ENCODE data around the gene CIZ1. TPM values are rescaled to one million over a fixed set of nuclear protein-coding genes. Genes with fewer than 3 reads are reported as not detected.

Gene CIZ1
- total and polyA plus RNA-seq, 2 of the 13 experiments (the other 11 are each of a cell fraction or from before 2014, with no cell fraction given), result 30.6 to 50.3 TPM

DNA sequence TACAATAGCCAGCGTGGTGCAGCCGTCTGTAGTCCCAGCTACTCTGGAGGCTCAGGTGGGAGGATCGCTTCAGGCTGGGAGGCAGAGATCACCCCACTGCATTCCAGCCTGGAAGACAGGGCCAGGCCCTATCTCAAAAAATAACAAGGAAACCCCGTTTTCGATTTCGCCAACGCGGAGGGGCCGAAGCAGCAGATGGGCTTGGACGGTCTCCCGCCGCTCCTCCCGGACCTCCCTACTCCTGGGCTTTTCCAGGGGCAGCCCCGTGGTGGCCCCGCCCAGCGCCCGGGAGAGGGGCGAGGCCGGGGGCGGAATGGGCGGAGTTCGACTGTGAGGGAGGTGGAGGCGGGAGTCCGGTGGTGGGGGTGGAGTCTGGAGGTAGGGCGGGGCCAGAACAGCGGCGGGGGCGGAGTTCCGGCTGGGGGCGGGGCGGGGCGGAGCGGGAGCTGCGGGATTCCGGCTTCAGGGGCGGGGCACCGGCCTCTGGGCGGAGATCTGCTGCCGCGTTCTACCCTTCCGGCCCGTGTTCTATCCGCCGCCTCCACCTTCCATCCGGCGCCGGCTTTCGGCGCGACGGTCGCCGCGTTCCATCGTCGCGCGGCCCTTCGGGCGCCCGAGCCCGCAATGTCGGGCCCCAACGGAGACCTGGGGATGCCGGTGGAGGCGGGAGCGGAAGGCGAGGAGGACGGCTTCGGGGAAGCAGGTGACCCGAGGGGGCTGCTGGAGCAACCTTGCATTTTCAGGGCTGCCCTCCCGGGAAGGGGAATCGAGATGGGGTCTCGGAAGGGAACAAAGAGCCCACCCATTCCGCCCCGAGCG, 31.4 kb downstream of the CIZ1 start, which contains the start of gene BBLN (continued):
- no peak for TF ChIP-seq SIX1 (CRISPR knock-in tag; IDR thresholded peaks at IDR 0.05; ENCODE audit: borderline replicate concordance)
- TF ChIP-seq, protein P1, sequence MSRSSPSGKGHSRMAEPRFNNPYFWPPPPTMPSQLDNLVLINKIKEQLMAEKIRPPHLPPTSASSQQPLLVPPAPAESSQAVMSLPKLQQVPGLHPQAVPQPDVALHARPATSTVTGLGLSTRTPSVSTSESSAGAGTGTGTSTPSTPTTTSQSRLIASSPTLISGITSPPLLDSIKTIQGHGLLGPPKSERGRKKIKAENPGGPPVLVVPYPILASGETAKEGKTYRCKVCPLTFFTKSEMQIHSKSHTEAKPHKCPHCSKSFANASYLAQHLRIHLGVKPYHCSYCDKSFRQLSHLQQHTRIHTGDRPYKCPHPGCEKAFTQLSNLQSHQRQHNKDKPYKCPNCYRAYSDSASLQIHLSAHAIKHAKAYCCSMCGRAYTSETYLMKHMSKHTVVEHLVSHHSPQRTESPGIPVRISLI (CRISPR knock-in tag; IDR thresholded peaks at IDR 0.05; ENCODE audit: borderline replicate concordance), result no peak
- TF ChIP-seq CBX5 (CRISPR knock-in tag; IDR thresholded peaks at IDR 0.05; ENCODE audit: borderline replicate concordance), result no peak
- TF ChIP-seq, protein P2, sequence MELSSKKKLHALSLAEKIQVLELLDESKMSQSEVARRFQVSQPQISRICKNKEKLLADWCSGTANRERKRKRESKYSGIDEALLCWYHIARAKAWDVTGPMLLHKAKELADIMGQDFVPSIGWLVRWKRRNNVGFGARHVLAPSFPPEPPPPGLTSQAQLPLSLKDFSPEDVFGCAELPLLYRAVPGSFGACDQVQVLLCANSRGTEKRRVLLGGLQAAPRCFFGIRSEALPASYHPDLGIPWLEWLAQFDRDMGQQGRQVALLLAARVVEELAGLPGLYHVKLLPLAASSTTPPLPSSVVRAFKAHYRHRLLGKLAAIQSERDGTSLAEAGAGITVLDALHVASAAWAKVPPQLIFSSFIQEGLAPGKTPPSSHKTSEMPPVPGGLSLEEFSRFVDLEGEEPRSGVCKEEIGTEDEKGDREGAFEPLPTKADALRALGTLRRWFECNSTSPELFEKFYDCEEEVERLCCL (CRISPR knock-in tag; IDR thresholded peaks at IDR 0.05; ENCODE audit: borderline replicate concordance), result no peak
- TF ChIP-seq, protein P3, sequence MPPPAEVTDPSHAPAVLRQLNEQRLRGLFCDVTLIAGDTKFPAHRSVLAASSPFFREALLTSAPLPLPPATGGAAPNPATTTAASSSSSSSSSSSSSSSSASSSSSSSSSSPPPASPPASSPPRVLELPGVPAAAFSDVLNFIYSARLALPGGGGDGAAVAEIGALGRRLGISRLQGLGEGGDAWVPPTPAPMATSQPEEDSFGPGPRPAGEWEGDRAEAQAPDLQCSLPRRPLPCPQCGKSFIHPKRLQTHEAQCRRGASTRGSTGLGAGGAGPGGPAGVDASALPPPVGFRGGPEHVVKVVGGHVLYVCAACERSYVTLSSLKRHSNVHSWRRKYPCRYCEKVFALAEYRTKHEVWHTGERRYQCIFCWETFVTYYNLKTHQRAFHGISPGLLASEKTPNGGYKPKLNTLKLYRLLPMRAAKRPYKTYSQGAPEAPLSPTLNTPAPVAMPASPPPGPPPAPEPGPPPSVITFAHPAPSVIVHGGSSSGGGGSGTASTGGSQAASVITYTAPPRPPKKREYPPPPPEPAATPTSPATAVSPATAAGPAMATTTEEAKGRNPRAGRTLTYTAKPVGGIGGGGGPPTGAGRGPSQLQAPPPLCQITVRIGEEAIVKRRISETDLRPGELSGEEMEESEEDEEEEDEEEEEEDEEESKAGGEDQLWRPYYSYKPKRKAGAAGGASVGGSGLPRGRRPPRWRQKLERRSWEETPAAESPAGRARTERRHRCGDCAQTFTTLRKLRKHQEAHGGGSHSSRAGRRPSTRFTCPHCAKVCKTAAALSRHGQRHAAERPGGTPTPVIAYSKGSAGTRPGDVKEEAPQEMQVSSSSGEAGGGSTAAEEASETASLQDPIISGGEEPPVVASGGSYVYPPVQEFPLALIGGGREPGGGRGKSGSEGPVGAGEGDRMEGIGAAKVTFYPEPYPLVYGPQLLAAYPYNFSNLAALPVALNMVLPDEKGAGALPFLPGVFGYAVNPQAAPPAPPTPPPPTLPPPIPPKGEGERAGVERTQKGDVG (CRISPR knock-in tag; IDR thresholded peaks at IDR 0.05; ENCODE audit: borderline replicate concordance), result no peak
- TF ChIP-seq SUZ12 (IDR thresholded peaks at IDR 0.05; ENCODE audit: low read depth, low read length), result no peak
- TF ChIP-seq ZNF383 (CRISPR knock-in tag; IDR thresholded peaks at IDR 0.05; ENCODE audit: borderline replicate concordance), result no peak
- TF ChIP-seq, protein P4, sequence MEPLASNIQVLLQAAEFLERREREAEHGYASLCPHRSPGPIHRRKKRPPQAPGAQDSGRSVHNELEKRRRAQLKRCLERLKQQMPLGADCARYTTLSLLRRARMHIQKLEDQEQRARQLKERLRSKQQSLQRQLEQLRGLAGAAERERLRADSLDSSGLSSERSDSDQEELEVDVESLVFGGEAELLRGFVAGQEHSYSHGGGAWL (CRISPR knock-in tag; IDR thresholded peaks at IDR 0.05), result no peak
- TF ChIP-seq, protein P5, sequence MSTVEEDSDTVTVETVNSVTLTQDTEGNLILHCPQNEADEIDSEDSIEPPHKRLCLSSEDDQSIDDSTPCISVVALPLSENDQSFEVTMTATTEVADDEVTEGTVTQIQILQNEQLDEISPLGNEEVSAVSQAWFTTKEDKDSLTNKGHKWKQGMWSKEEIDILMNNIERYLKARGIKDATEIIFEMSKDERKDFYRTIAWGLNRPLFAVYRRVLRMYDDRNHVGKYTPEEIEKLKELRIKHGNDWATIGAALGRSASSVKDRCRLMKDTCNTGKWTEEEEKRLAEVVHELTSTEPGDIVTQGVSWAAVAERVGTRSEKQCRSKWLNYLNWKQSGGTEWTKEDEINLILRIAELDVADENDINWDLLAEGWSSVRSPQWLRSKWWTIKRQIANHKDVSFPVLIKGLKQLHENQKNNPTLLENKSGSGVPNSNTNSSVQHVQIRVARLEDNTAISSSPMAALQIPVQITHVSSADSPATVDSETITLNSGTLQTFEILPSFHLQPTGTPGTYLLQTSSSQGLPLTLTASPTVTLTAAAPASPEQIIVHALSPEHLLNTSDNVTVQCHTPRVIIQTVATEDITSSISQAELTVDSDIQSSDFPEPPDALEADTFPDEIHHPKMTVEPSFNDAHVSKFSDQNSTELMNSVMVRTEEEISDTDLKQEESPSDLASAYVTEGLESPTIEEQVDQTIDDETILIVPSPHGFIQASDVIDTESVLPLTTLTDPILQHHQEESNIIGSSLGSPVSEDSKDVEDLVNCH (CRISPR knock-in tag; IDR thresholded peaks at IDR 0.05), result no peak
- no peak for TF ChIP-seq ERF (CRISPR knock-in tag; IDR thresholded peaks at IDR 0.05)
- TF ChIP-seq, protein P6, sequence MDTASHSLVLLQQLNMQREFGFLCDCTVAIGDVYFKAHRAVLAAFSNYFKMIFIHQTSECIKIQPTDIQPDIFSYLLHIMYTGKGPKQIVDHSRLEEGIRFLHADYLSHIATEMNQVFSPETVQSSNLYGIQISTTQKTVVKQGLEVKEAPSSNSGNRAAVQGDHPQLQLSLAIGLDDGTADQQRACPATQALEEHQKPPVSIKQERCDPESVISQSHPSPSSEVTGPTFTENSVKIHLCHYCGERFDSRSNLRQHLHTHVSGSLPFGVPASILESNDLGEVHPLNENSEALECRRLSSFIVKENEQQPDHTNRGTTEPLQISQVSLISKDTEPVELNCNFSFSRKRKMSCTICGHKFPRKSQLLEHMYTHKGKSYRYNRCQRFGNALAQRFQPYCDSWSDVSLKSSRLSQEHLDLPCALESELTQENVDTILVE (CRISPR knock-in tag; IDR thresholded peaks at IDR 0.05), result no peak
- peak; percentile 94 for TF ChIP-seq KDM2A (CRISPR knock-in tag; IDR thresholded peaks at IDR 0.05; ENCODE audit: borderline replicate concordance, low read depth)
- no peak for TF ChIP-seq ZNF207 (IDR thresholded peaks at IDR 0.05; ENCODE audit: borderline replicate concordance)
- 0 out of 2 replicates have a peak, but pooled peaks have one; percentile 58 for TF ChIP-seq ZFYVE20 (CRISPR knock-in tag; IDR thresholded peaks at IDR 0.05; ENCODE audit: borderline replicate concordance, low read depth)
- TF ChIP-seq, protein P7, sequence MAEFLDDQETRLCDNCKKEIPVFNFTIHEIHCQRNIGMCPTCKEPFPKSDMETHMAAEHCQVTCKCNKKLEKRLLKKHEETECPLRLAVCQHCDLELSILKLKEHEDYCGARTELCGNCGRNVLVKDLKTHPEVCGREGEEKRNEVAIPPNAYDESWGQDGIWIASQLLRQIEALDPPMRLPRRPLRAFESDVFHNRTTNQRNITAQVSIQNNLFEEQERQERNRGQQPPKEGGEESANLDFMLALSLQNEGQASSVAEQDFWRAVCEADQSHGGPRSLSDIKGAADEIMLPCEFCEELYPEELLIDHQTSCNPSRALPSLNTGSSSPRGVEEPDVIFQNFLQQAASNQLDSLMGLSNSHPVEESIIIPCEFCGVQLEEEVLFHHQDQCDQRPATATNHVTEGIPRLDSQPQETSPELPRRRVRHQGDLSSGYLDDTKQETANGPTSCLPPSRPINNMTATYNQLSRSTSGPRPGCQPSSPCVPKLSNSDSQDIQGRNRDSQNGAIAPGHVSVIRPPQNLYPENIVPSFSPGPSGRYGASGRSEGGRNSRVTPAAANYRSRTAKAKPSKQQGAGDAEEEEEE (CRISPR knock-in tag; IDR thresholded peaks at IDR 0.05; ENCODE audit: borderline replicate concordance), result no peak
- TF ChIP-seq SMARCE1 (IDR thresholded peaks at IDR 0.05; ENCODE audit: borderline replicate concordance), result no peak

Data from HepG2 (cell line).